Smooth muscle cell (in vitro differentiated cells): ENCODE data around the gene ECHS1. TPM values are rescaled to one million over a fixed set of nuclear protein-coding genes. Genes with fewer than 3 reads are reported as not detected.

Experiments
- DNase-seq: peaks from one replicate; lab custom pipeline; 2025; ENCODE audit not compliant: unreplicated experiment; lab: John Stamatoyannopoulos, UW
- H2AFZ ChIP-seq: fragments of 200-600 bp; sonication (generic); 2 replicates; pipeline ENCODE4 v1.6.0; 2016; ENCODE audit warnings: antibody characterized with exemption, low read depth, mild to moderate bottlenecking
- H3F3A ChIP-seq: fragments of 200-600 bp; sonication (generic); 2 replicates; pipeline ENCODE4 v1.6.0; 2017; ENCODE audit warnings: antibody characterized with exemption, low read depth
- H3K27ac ChIP-seq: fragments of 200-600 bp; sonication (generic); 2 replicates; pipeline ENCODE4 v1.5.1; 2016; ENCODE audit warnings: low read depth, mild to moderate bottlenecking
- H3K27me3 ChIP-seq: fragments of 200-600 bp; sonication (generic); 2 replicates; pipeline ENCODE4 v1.6.1; 2016; ENCODE audit warnings: low read depth, mild to moderate bottlenecking
- H3K36me3 ChIP-seq: fragments of 200-600 bp; sonication (generic); 2 replicates; pipeline ENCODE4 v1.5.1; 2016; ENCODE audit warnings: low read depth
- H3K4me1 ChIP-seq: fragments of 200-600 bp; sonication (generic); 2 replicates; pipeline ENCODE4 v1.5.1; 2016; ENCODE audit warnings: low read depth
- H3K4me2 ChIP-seq: fragments of 200-600 bp; sonication (generic); 2 replicates; pipeline ENCODE4 v1.6.0; 2016; ENCODE audit warnings: mild to moderate bottlenecking
- H3K4me3 ChIP-seq: fragments of 200-600 bp; sonication (generic); 2 replicates; pipeline ENCODE4 v1.5.1; 2016; ENCODE audit warnings: mild to moderate bottlenecking
- H3K79me2 ChIP-seq: fragments of 200-600 bp; sonication (generic); 2 replicates; pipeline ENCODE4 v1.6.0; 2016; ENCODE audit warnings: low read depth, mild to moderate bottlenecking
- H3K9ac ChIP-seq: fragments of 200-600 bp; sonication (generic); 2 replicates; pipeline ENCODE4 v1.6.0; 2016; ENCODE audit warnings: low read depth
- H3K9me3 ChIP-seq: fragments of 200-600 bp; sonication (generic); replicated peaks from 2 replicates; pipeline ENCODE4 v1.5.1; 2016; ENCODE audit warnings: low read depth
- H4K20me1 ChIP-seq: fragments of 200-600 bp; sonication (generic); 2 replicates; pipeline ENCODE4 v1.6.0; 2016; ENCODE audit warnings: low read depth
- CTCF ChIP-seq: fragments of 200-600 bp; sonication (generic); IDR thresholded peaks from 2 replicates; pipeline ENCODE4 v1.5.1; 2017; ENCODE audit warnings: borderline replicate concordance, mild to moderate bottlenecking, antibody characterized with exemption; ENCODE audit not compliant: insufficient read depth, poor library complexity, severe bottlenecking
- WGBS: methylation state at CpG from one replicate; pipeline ENCODE4 v1.1.7; 2016; ENCODE audit warnings: low lambda C conversion rate; 5-methylcytosine and 5-hydroxymethylcytosine counted together
- microRNA-seq: library from miRNA; unstranded; fragments of <30 nt; microRNA quantifications from one replicate; pipeline ENCODE4, GENCODE V29; 2016; ENCODE audit warnings: borderline number of aligned reads
- polyA plus RNA-seq: library from polyadenylated mRNA; unstranded; fragments of >200 nt; fragmentation: Nextera tagmentation; extraction: Ambion mirVana; gene quantifications from 2 replicates; pipeline ENCODE4 v1.2.1, GENCODE V29; 2016
- small RNA-seq: library from RNA; depleted of rRNA; stranded (forward); fragments of <200 nt; gene quantifications from one replicate; pipeline ENCODE3, GENCODE V24; 2014
- total RNA-seq: library from RNA; depleted of rRNA; stranded (reverse); fragments of >200 nt; gene quantifications from 2 replicates; pipeline ENCODE4 v1.2.3, GENCODE V29; 2014

ECHS1 gene
- total and polyA plus RNA-seq, 2 experiments from 2014 or later: 63.8 to 112 TPM

GRCh38 chr10:133314911-133315310, 58.2 kb downstream of the ECHS1 start:
- H3K9ac ChIP-seq: no peak overlapping the region
- H2AFZ ChIP-seq: no peak overlapping the region
- no peak overlapping the region for H3K4me2 ChIP-seq
- H3K36me3 ChIP-seq: no peaks in the 10 kb centered on the region
- no peak overlapping the region for H3K4me3 ChIP-seq
- no peak for DNase-seq
- H3K9me3 ChIP-seq: no peaks in the 10 kb centered on the region
- H3K27me3 ChIP-seq: no peaks in the 10 kb centered on the region
- no peaks in the 10 kb centered on the region for H3K79me2 ChIP-seq
- no peak overlapping the region for H3K27ac ChIP-seq
- H3F3A ChIP-seq: no peaks in the 10 kb centered on the region
- no peaks in the 10 kb centered on the region for H3K4me1 ChIP-seq
- 92% methylated on average over 12 of the region's 12 CpGs for WGBS
- no peak for TF ChIP-seq CTCF
- no peaks in the 10 kb centered on the region for H4K20me1 ChIP-seq

- H3K4me3 ChIP-seq: no peak overlapping the region
- no peaks in the 10 kb centered on the region for H3K9me3 ChIP-seq
- no peak overlapping the region for H3K9ac ChIP-seq
- TF ChIP-seq CTCF: no peak
- H4K20me1 ChIP-seq: peaks cover 5% of the 10 kb centered on the region
- no peak overlapping the region for H2AFZ ChIP-seq
- H3K4me1 ChIP-seq: no peaks in the 10 kb centered on the region
- peaks cover 3% of the 10 kb centered on the region for H3K79me2 ChIP-seq
- H3K27ac ChIP-seq: no peak overlapping the region
- no peaks in the 10 kb centered on the region for H3K36me3 ChIP-seq
- H3F3A ChIP-seq: no peaks in the 10 kb centered on the region
- WGBS: 96% methylated on average over 4 of the region's 4 CpGs
- no peak overlapping the region for H3K4me2 ChIP-seq
- no peaks in the 10 kb centered on the region for H3K27me3 ChIP-seq
- no peak for DNase-seq
These were observed 60.0 kb downstream of the ECHS1 start for GRCh38 chr10:133313192-133313591.

GRCh38 chr10:133312769-133313145, 60.4 kb downstream of the ECHS1 start:
- Histone ChIP-seq H3K79me2 (peaks cover 7% of the 10 kb centered on the region), H2AFZ (no peak overlapping the region), H3K9me3 (no peaks in the 10 kb centered on the region), H3K27me3 (no peaks in the 10 kb centered on the region), H3K27ac (no peak overlapping the region), H3K9ac (no peak overlapping the region), H3K4me1 (no peaks in the 10 kb centered on the region), H4K20me1 (peaks cover 8% of the 10 kb centered on the region), H3F3A (no peaks in the 10 kb centered on the region), H3K36me3 (no peaks in the 10 kb centered on the region), H3K4me2 (no peak overlapping the region), H3K4me3 (no peak overlapping the region)
- TF ChIP-seq CTCF: no peak
- 91% methylated on average over 9 of the region's 9 CpGs for WGBS
- DNase-seq: no peak

Small RNA genes within 50 kb of the gene (microRNA-seq; reads per million reads assigned to microRNA genes)
- not detected for gene MIR3944

Small RNA genes within 50 kb of the gene (small RNA-seq; reads per million reads assigned to genes)
- 0.13 reads per million for gene AL360181.4
- gene BANF1P2: 0.26 reads per million, percentile 2 among the genes with 10 or more reads in this experiment
- not detected for gene MIR3944

Other genes with a start within 250 kb of the ECHS1 start
- 1.8 and 2.3 TPM in 2 replicates for gene KNDC1, start 213.1 kb downstream of the ECHS1 start, total RNA-seq
- 3.1 and 3.4 TPM in 2 replicates for gene KNDC1, start 213.1 kb downstream of the ECHS1 start, polyA plus RNA-seq
- not detected in 2 replicates for gene UTF1, start 143.1 kb downstream of the ECHS1 start, total RNA-seq
- gene UTF1, start 143.1 kb downstream of the ECHS1 start, polyA plus RNA-seq: not detected in 2 replicates
- gene VENTX, start 135.5 kb downstream of the ECHS1 start, total RNA-seq: not detected in 2 replicates
- 0.33 TPM in 1 of 2 replicates, not detected in the other for gene VENTX, start 135.5 kb downstream of the ECHS1 start, polyA plus RNA-seq
- gene ADAM8, start 96.5 kb downstream of the ECHS1 start, total RNA-seq: 0.36 and 0.85 TPM in 2 replicates
- gene ADAM8, start 96.5 kb downstream of the ECHS1 start, polyA plus RNA-seq: 0.70 and 0.96 TPM in 2 replicates
- gene TUBGCP2, start 64.5 kb downstream of the ECHS1 start, total RNA-seq: 39.5 and 48.5 TPM in 2 replicates
- gene TUBGCP2, start 64.5 kb downstream of the ECHS1 start, polyA plus RNA-seq: 40.5 and 47.0 TPM in 2 replicates
- gene ZNF511, start 64.4 kb downstream of the ECHS1 start, total RNA-seq: 15.3 and 20.0 TPM in 2 replicates
- gene ZNF511, start 64.4 kb downstream of the ECHS1 start, polyA plus RNA-seq: 52.3 and 70.2 TPM in 2 replicates
- gene CALY, start 36.5 kb downstream of the ECHS1 start, total RNA-seq: 2.4 and 7.8 TPM in 2 replicates
- 9.4 and 10.1 TPM in 2 replicates for gene CALY, start 36.5 kb downstream of the ECHS1 start, polyA plus RNA-seq
- gene PRAP1, start 26.0 kb downstream of the ECHS1 start, total RNA-seq: not detected in 2 replicates
- gene PRAP1, start 26.0 kb downstream of the ECHS1 start, polyA plus RNA-seq: 0.27 and 1.4 TPM in 2 replicates
- 16.6 and 19.5 TPM in 2 replicates for gene FUOM, start 15.3 kb downstream of the ECHS1 start, total RNA-seq
- gene FUOM, start 15.3 kb downstream of the ECHS1 start, polyA plus RNA-seq: 43.9 and 46.7 TPM in 2 replicates
- gene PAOX, start 5.9 kb upstream of the ECHS1 start, total RNA-seq: 1.9 and 3.3 TPM in 2 replicates
- 7.0 and 7.1 TPM in 2 replicates for gene PAOX, start 5.9 kb upstream of the ECHS1 start, polyA plus RNA-seq
- 20.6 and 31.6 TPM in 2 replicates for gene MTG1, start 20.8 kb upstream of the ECHS1 start, total RNA-seq
- gene MTG1, start 20.8 kb upstream of the ECHS1 start, polyA plus RNA-seq: 53.5 and 70.0 TPM in 2 replicates
- gene SPRN, start 51.3 kb upstream of the ECHS1 start, total RNA-seq: 0.09 and 0.13 TPM in 2 replicates
- 0.56 and 1.00 TPM in 2 replicates for gene SPRN, start 51.3 kb upstream of the ECHS1 start, polyA plus RNA-seq
- gene SCART1, start 80.6 kb upstream of the ECHS1 start, total RNA-seq: 1.1 and 2.2 TPM in 2 replicates
- gene SCART1, start 80.6 kb upstream of the ECHS1 start, polyA plus RNA-seq: 0.45 and 1.7 TPM in 2 replicates
- gene CYP2E1, start 154.0 kb upstream of the ECHS1 start, total RNA-seq: 3.1 and 10.8 TPM in 2 replicates
- 1.1 and 1.3 TPM in 2 replicates for gene CYP2E1, start 154.0 kb upstream of the ECHS1 start, polyA plus RNA-seq
- not detected in 2 replicates for gene SYCE1, start 192.2 kb upstream of the ECHS1 start, total RNA-seq
- 0.13 and 0.28 TPM in 2 replicates for gene SYCE1, start 192.2 kb upstream of the ECHS1 start, polyA plus RNA-seq